LNCAP (cell line): ENCODE results near the gene TNRC18.

Experiments
- TF ChIP-seq, protein P1 (sequence below): fragments of 450-650 bp; IDR thresholded peaks from 2 replicates; pipeline ENCODE4 v1.5.1; 2017; ENCODE audit warnings: mild to moderate bottlenecking

Gene TNRC18

DNA sequence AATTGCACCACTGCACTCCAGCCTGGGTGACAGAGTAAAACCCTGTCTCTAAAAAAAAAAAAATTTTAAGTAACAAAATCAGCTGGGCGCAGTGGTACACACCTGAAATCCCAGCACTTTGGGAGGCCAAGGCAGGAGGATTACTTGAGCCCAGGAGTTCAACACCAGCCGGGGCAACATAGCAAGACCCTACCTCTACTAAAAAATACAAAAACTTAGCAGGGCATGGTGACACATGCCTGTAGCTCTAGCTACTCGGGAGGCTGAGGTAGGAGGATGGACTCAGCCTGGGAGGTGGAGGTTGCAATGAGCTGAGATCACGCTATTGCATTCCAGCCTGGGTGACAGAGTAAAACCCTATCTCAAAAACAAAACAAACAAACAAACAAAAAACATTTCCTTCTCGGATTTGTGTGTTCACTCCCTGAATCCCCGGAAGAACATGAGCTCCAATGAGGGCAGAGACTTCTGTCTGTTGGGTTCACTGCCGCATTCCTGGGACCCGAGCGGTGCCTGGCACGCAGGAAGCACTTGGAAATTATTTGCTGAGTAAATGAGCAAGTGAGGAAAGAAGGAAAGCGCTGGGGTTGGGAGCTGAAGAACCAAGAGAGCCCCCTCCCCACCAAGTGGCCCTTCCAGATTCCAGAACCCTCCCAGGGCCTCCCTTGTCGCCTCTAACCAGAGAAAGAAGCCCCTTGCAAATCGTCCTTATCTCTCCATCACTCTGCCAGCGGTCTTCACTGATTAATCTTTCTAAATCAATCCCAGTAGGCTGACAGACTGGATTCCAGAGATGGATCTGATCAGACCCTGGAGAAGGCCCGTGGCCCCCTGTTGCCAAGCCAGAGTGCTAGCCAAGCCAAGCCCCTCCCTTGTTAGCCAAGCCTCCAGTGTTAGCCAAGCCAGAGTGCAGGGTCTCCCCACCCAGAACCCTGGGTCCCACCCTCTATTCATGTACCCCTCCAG is 6.2 kb downstream of the TNRC18 start:
- TF ChIP-seq, protein P1, sequence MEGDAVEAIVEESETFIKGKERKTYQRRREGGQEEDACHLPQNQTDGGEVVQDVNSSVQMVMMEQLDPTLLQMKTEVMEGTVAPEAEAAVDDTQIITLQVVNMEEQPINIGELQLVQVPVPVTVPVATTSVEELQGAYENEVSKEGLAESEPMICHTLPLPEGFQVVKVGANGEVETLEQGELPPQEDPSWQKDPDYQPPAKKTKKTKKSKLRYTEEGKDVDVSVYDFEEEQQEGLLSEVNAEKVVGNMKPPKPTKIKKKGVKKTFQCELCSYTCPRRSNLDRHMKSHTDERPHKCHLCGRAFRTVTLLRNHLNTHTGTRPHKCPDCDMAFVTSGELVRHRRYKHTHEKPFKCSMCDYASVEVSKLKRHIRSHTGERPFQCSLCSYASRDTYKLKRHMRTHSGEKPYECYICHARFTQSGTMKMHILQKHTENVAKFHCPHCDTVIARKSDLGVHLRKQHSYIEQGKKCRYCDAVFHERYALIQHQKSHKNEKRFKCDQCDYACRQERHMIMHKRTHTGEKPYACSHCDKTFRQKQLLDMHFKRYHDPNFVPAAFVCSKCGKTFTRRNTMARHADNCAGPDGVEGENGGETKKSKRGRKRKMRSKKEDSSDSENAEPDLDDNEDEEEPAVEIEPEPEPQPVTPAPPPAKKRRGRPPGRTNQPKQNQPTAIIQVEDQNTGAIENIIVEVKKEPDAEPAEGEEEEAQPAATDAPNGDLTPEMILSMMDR = no peak

DNA sequence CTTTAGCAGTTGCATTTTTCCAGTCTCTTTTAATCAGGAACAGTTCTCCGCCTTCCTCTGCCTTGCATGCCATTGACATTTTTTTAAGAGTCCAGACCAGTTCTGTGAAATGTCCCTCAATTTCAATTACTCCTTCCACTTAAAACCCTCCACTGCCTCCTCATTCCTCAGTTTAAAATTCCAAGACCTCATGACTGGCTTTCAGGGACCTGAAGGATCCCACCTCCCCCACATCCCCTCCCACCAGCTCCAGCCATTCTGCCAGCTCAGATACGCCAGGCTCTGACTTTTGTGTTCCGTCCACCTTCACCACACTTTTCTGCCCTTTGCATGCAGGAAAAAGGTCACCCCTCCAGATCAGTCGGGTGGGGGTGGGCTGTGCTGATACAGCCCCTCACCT is 8.7 kb downstream of the TNRC18 start:
- TF ChIP-seq, protein P1 = no peak

DNA sequence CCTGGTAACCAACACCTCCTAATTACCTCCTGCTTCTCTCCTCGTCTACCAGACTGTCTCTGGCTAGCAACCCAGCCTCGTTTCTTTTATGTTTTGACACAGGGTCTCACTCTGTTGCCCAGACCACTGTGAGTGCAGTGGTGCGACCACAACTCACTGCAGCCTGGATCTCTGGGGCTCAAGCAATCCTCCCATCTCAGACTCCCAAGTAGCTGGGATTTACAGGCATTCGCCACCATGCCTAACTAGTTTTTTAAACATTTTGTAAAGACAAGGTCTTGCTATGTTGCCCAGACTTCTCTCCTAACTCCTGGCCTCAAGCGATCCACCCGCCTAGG is 10.2 kb downstream of the TNRC18 start:
- TF ChIP-seq, protein P1 = no peak

DNA sequence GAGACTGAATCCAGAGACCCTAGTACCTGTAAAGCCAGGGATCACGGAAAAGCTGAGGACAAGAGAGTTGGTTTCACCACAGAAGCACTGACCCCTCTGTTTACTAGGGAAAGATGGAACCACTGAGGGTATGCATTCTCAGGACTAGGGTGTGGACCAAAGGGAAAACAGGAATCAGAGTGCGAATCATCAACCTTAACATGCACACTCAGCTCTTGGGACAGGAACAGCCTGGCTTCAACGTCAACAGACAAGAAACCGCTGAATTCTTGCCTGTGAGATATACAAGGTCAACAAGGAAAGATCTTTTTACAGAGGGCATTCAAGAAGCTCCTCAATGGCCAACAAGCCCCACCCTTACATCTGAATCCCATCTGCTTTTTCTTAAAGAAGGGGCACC is 14.9 kb downstream of the TNRC18 start:
- TF ChIP-seq, protein P1 = no peak

DNA sequence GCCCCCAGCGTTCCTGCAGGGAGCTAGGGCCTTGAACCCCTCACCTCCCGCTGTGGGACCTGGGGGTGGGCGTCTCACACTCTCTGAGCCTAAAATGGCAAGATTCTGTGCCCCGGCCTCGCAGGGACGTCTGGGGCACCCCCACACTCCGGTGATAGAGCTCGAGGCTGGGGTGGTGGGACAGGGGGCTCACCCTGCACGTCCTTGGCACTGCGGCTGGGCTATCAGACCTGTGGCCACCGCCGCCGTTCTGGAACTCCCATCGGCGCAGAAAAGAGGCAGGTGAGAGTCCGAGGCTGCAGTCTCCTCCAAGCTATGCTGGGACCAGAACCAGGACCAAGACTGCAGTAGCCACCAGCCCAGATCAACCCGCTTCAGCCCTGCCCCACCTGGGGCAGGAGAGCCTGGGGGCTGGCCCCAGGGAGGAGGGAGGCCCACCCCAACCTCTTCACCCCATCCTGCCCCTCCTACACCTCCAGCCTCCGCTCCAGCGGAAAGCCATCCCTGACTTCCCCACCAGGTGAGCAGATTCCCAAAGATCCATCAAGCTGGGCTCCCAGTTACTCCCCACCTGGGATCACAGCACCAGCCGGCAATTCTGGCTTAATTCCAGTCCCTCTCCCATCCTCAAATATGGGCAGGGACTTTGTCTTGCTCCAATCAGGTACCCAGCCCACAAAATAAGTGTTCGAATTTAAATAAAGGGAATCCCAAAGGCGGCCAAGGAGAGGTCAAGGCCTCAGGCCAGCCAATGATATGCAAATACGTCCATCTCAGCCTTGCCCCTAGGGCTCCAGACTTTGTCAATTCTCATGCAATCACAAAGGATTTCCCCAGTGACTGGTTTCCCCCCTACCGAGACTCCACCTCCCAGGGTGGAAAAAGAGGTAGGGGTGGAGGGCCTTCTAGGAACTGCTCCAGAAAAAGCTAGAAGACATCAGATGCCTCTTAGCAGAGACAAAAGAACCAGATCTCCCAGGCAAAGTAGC is 16.4 kb downstream of the TNRC18 start:
- TF ChIP-seq, protein P1 = no peak

DNA sequence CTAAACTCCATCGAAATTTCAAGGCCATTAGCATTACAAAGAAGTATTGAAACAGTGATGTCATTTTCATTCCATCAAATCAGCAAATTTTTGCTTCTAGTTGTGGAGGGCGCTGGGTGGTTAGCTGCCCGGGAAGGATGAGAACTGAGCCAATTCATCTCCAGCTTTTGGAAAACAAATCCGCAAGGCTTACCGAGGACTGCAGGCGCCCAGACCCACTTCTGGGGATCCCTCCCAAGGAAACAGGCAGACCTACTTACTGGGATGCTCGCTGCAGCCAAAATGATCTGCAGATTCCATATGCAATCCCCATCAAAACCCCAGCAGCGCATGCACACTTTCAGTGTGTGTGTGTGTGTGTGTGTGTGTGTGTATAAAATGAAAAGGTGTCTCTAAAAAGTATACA is 19.2 kb downstream of the TNRC18 start:
- TF ChIP-seq, protein P1 = no peak

DNA sequence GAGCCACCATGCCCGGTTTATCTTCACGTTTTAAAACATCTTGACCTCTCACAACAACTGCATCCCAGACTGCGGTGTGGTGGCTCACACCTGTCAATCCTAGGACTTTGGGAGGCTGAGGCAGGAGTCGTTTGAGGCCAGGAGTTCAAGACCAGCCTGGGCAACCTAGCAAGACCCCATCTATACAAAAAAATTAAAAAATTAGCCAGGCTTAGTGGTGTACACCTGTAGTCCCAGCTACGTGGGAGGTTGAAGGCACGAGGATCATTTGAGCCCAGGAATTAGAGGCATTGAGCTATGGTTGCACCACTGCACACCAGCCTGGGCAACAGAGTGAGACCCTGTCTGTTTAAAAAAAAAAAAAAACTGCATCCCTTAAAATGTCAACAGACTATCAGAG is 20.2 kb downstream of the TNRC18 start:
- TF ChIP-seq, protein P1 = no peak
